Embryonic facial prominence (tissue), 1 donor: ENCODE data around the gene P3H4.
"Not testable (repeated sequence)": the region's sequence is repeated elsewhere in the genome, so short reads cannot be mapped to it uniquely, and the experiment has no call there.

ENCODE experiments used
- DNase-seq: peaks from one replicate; pipeline ENCODE4 v3.0.0-alpha.2; 2016; ENCODE audit errors: extremely low spot score

P3H4 gene

DNA sequence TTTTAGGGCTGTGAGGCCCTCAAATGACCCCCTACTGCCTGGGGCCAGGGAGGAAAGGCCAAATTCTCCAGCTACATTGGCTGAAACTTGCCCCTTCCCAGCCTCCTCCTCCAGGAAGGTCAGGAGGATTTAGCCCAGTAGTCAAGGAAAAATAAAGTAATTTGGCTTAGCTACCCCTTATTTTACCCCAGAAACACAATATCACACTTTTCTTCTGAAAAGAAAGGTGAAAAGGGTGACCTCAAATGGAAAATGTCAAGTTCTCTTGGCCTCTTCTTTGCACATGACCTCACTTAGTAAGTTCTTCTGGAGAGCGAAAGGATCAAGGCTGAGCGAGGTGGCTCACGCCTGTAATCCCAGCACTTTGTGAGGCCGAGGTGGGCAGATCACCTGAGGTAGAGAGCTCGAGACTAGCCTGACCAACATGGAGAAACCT, 17.2 kb downstream of the P3H4 start:
- no peak for DNase-seq

- no peak for DNase-seq
These were observed 17.8 kb downstream of the P3H4 start for GRCh38 chr17:41793784-41794539.

- no peak for DNase-seq
These were observed 18.6 kb downstream of the P3H4 start for GRCh38 chr17:41792845-41793783.

DNA sequence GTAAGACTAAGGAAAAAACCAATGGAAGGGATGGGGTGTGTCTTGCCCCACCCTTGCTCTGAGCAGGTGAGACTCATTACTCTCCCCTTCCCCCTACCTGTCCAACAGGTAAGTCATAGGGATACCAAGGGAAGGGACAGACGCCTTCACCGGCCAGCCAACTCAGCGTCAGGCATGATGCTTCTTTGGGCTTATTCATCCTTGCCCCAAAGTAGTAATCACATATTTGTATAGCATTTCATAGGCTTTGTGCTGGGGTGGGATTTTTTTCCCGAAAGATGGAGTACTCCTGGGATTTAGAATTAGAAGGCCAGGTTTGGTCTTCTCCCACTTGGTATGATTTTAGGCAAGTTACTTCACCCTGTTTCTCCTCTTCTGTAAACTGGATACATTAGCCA, 24.7 kb downstream of the P3H4 start:
- DNase-seq = no peak

GRCh38 chr17:41786227-41787020, 25.3 kb downstream of the P3H4 start, which contains the start of gene JUP:
JUP (minus strand) TSS chr17:41786711; CDS start chr17:41771854, 14,857 bp downstream.
- DNase-seq = peak; percentile 92

GRCh38 chr17:41785859-41786226, 25.9 kb downstream of the P3H4 start:
- DNase-seq = no peak

GRCh38 chr17:41785091-41785858, 26.5 kb downstream of the P3H4 start:
- DNase-seq = peak; percentile 53

DNA sequence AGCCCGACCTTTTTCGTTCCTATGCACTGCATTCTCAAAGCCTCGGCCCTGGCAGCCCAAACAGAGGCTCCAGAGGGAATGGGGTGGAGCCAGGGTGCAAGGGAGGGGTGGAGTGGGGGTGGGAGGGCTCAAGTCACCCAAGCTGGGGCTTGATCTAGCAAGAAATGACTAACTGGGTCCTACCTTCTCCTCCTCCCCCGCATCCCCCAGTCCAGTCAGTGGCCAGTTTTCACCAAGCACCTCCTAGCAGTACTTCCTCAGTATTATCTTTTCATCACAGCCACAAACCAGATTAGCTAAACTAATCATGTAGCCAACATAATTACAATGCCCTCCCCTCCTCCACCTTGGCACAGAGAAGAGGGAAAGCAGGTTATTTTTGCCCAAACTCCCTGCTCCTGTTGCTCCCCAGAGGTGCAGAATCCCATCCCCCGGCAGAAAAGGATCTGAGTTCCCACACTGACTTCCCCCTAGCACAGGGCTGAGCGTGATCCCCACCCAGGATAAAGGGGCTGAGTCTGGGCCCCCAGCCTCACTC, 27.5 kb downstream of the P3H4 start:
- DNase-seq = no peak

DNA sequence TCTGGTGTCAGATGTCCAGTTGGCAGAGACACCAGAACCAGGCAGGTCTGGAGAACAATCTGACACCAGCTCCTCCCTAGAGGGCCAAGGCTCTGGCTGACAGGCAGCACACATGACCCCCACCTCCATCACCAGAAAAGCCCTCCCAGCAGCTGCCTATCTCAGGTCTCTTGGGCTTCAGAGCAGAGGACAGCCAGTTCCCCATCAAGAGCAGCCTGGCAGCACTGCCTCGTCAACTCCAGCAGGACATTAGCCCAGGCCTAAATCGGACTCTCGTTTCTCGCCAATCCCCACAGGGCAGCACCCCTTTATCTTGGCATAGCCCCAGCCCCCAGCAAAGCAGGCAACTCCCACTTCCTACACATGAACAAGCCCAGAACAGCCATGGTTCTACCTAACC, 29.6 kb downstream of the P3H4 start:
- DNase-seq = no peak

DNA sequence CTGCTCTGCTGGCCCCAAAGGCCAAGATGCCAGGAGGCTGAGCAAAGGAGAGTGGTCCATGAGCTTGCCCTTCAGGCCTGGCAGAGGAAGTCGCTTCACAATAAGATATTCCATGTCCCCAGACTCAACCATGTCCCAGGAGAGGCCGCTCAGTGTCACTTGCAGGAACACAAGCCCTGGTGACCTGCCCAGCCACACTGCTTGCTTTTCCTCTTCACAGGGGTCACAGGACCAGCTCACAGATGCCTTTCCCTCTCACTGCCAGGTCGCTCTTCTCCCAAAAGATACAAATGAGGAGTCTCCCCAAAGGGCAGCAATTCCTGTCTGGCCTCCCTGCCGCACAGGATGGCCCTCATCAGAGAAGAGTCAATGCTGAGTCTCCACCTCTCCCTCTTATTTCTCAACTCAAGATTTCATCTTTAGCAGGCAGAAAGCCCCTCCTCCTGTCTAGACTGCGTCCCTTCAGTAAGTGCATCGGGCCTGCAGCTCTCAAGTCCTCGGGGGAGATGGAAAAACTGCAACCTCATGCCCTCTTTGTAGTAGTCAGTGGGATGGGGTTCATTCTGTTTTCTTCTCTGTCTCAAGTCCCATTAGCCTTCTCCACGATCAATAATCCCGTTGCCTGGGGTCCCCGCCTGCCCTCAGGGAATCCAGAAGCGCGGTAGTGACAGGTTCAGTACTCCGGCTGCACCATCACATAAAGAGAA, 30.2 kb downstream of the P3H4 start:
- no peak for DNase-seq

- no peak for DNase-seq
These were observed 31.8 kb downstream of the P3H4 start for GRCh38 chr17:41779954-41780353.

GRCh38 chr17:41777574-41778188, 34.1 kb downstream of the P3H4 start:
- no peak for DNase-seq

- DNase-seq = no peak
These were observed 34.6 kb downstream of the P3H4 start for GRCh38 chr17:41777157-41777573.

- DNase-seq = not testable (repeated sequence)
These were observed 35.4 kb downstream of the P3H4 start for GRCh38 chr17:41776262-41776900.

DNA sequence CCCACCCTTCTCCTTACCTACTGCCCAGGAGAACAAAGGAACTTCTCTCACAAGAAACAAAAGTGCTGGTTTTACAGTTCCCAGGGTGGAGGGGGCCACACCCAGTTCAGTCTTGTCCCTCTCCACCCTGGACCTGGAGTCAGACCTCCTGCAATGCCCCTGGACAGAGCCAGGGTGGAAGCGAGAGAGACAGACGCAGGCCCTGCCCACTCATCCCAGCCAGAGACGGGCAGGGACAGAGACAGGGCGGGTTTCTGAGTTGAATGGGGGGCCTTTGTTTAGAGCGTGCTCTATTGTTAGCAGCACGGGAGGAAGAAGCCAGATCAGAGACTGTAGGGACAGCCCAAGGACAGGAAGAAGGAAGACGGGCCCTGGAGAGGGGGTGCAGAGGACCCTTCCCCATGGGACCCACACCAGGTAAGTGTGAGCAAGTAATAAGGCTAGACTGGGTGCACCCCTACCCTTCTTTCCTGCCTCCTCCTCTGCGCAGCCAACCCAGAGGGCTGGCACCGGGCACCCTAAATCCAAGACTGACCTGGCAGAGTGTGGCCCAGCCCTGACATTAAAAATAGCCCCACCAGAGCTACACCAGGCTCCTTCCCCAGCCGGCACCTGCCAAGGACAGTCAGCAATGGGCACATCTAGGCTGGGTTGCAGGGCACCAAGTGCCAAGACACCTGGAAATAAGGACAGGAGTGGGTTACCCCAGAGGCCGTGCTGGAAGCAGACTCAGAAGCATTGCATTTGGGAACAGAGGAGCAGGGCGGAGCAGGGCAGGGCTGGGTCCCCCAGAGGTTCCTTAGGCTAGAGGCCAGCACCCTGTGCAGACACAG, 36.1 kb downstream of the P3H4 start:
- no peak for DNase-seq

DNA sequence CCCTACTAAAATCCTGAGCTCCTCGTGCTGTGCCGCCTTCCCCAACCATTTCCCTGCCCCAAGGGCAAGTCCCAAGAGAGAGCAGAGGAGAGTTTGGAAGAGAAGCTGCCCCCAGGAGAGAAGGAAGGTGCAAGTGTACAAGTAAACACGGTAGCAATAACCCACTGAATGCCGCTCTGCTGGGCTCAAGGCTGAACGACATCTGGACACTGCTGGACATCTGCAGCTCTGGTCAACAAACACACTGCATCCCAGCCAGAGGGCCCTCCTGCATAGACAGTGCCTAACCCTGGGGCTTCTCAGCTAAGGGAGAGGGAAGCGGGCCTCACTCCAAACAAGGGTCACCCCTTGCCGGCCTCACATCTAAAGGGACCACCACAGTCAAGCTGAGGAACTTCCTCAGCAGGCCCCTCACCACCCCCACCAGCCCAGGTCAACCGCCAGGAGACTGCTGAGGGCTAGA, 38.0 kb downstream of the P3H4 start:
- no peak for DNase-seq

- DNase-seq = no peak
These were observed 38.6 kb downstream of the P3H4 start for GRCh38 chr17:41773190-41773588.

DNA sequence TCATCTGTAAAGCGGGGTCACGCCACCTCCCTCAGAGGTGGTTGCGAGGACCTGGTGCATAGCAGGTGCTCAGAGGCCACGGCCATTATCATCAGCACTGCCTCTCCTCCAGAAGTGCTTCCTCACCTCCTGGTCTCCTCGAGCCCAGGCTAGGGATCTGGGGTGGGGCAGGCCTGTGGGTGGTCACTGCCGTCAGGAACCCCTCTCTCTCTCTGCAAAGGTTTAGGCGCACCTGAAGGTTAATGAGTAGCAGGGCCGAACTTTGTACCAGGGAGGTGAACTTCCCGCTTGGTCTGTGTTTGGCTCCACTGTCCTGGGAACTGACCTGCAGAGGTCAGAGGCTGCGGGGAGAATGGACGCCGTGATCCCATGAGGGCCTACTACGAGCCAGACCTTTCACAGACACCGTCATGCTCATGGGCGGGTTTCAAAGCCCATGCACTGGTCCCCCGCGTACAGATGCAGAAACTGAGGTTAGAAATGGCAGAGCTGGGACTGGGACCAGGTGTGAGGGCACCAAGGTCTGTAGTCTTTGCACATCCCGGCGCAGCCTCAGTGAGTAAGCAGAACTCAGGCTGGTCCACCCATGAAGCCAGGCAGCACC, 39.1 kb downstream of the P3H4 start:
- no peak for DNase-seq
